HepG2 (cell line): ENCODE data around the gene PROC. TPM values are rescaled to one million over a fixed set of nuclear protein-coding genes. Genes with fewer than 3 reads are reported as not detected.

Experiments used
- CEBPG ChIP-seq: IDR thresholded peaks from 2 replicates; pipeline ENCODE4 v1.6.1; 2016
- DR1 ChIP-seq: sonication (generic); formaldehyde crosslinking; IDR thresholded peaks from 2 replicates; pipeline ENCODE4 v1.8.0; 2021; ENCODE audit warnings: mild to moderate bottlenecking, missing genetic modification reagents, inconsistent platforms
- FLYWCH1 ChIP-seq: sonication (generic); formaldehyde crosslinking; IDR thresholded peaks from 2 replicates; pipeline ENCODE4 v1.8.1; 2023; ENCODE audit warnings: mild to moderate bottlenecking, missing genetic modification reagents
- GLI4 ChIP-seq: sonication (generic); formaldehyde crosslinking; IDR thresholded peaks from 2 replicates; pipeline ENCODE4 v1.5.1; 2020; ENCODE audit warnings: missing genetic modification reagents, mild to moderate bottlenecking, moderate library complexity, borderline replicate concordance
- KLF12 ChIP-seq: sonication (generic); formaldehyde crosslinking; IDR thresholded peaks from 2 replicates; pipeline ENCODE4 v1.4.0; 2020; ENCODE audit warnings: missing genetic modification reagents, borderline replicate concordance
- KMT2A ChIP-seq: sonication (generic); formaldehyde crosslinking; IDR thresholded peaks from 2 replicates; pipeline ENCODE4 v1.4.0; 2020; ENCODE audit warnings: missing genetic modification reagents
- NFKB2 ChIP-seq: sonication (generic); formaldehyde crosslinking; IDR thresholded peaks from 2 replicates; pipeline ENCODE4 v1.4.0; 2020; ENCODE audit warnings: missing genetic modification reagents, borderline replicate concordance
- ONECUT2 ChIP-seq: sonication (generic); formaldehyde crosslinking; IDR thresholded peaks from 2 replicates; pipeline ENCODE4 v1.4.0; 2020; ENCODE audit warnings: missing genetic modification reagents
- PRMT3 ChIP-seq: sonication (generic); formaldehyde crosslinking; IDR thresholded peaks from 2 replicates; pipeline ENCODE4 v1.8.1; 2022; ENCODE audit warnings: low read depth, mild to moderate bottlenecking, moderate library complexity, missing genetic modification reagents, borderline replicate concordance
- RAD51 ChIP-seq: fragments of 450-650 bp; IDR thresholded peaks from 2 replicates; pipeline ENCODE4 v1.6.1; 2016; ENCODE audit warnings: borderline replicate concordance
- SAP130 ChIP-seq: IDR thresholded peaks from 2 replicates; pipeline ENCODE4 v1.6.1; 2016; ENCODE audit warnings: low read depth
- SOX6 ChIP-seq, 2 experiments: fragments of 450-650 bp in 1 of 2; sonication (generic) in 1 of 2; formaldehyde crosslinking in 1 of 2; IDR thresholded peaks; 2 replicates each; pipeline versions ENCODE4 v1.4.0 to v1.6.1; 2017 to 2020; ENCODE audit warnings: antibody characterized with exemption in 1 of 2, mild to moderate bottlenecking in 1 of 2, missing genetic modification reagents in 1 of 2
- STAT5B ChIP-seq: sonication (generic); formaldehyde crosslinking; IDR thresholded peaks from 2 replicates; pipeline ENCODE4 v1.4.0; 2020; ENCODE audit warnings: missing genetic modification reagents
- TCF12 ChIP-seq, 2 experiments: fragments of 450-650 bp in 1 of 2; sonication (generic) in 1 of 2; formaldehyde crosslinking in 1 of 2; IDR thresholded peaks; 2 replicates each; pipeline versions ENCODE4 v1.6.1 to v1.8.0; 2017 to 2022; ENCODE audit warnings: antibody characterized with exemption in 1 of 2, mild to moderate bottlenecking in 1 of 2, missing genetic modification reagents in 1 of 2, moderate library complexity in 1 of 2
- TEAD3 ChIP-seq: optimal IDR thresholded peaks from 2 replicates; pipeline ENCODE3; 2016; ENCODE audit warnings: borderline replicate concordance
- TSC22D2 ChIP-seq: sonication (generic); formaldehyde crosslinking; IDR thresholded peaks from 2 replicates; pipeline ENCODE4 v1.5.1; 2020; ENCODE audit warnings: missing genetic modification reagents, mild to moderate bottlenecking, borderline replicate concordance
- ZBTB10 ChIP-seq: sonication (generic); formaldehyde crosslinking; IDR thresholded peaks from 2 replicates; pipeline ENCODE4 v1.4.0; 2020; ENCODE audit warnings: missing genetic modification reagents, borderline replicate concordance
- ZIK1 ChIP-seq: sonication (generic); formaldehyde crosslinking; IDR thresholded peaks from 2 replicates; pipeline ENCODE4 v1.5.0; 2020; ENCODE audit warnings: mild to moderate bottlenecking, low read depth, missing genetic modification reagents, borderline replicate concordance
- ZNF12 ChIP-seq: sonication (generic); formaldehyde crosslinking; IDR thresholded peaks from 2 replicates; pipeline ENCODE4 v1.5.0; 2020; ENCODE audit warnings: missing genetic modification reagents
- ZNF20 ChIP-seq: sonication (generic); formaldehyde crosslinking; IDR thresholded peaks from 2 replicates; pipeline ENCODE4 v1.4.0; 2020; ENCODE audit warnings: mild to moderate bottlenecking, moderate library complexity, missing genetic modification reagents
- ZNF205 ChIP-seq: IDR thresholded peaks from 2 replicates; pipeline ENCODE4 v1.6.1; 2018; ENCODE audit warnings: missing biosample characterization, missing genetic modification reagents
- ZNF232 ChIP-seq: sonication (generic); formaldehyde crosslinking; IDR thresholded peaks from 2 replicates; pipeline ENCODE4 v1.4.0; 2020; ENCODE audit warnings: missing genetic modification reagents, borderline replicate concordance
- ZNF33A ChIP-seq: sonication (generic); formaldehyde crosslinking; IDR thresholded peaks from 2 replicates; pipeline ENCODE4 v1.5.1; 2020; ENCODE audit warnings: missing genetic modification reagents, mild to moderate bottlenecking, moderate library complexity, borderline replicate concordance
- ZNF775 ChIP-seq: sonication (generic); formaldehyde crosslinking; IDR thresholded peaks from 2 replicates; pipeline ENCODE4 v1.4.0; 2020; ENCODE audit warnings: missing genetic modification reagents, mild to moderate bottlenecking, moderate library complexity, borderline replicate concordance
- polyA plus RNA-seq, 8 experiments: library from polyadenylated mRNA; depleted of rRNA in 3 of 8; stranded (reverse) in 7 of 8; unstranded in 1 of 8; fragments of >200 nt; fragmentation: Illumina TruSeq in 4 of 8; extraction: Trizol in 4 of 8; gene quantifications; 2 replicates each; pipeline versions ENCODE4 v1.2.1 to v1.2.3, GENCODE V29; 2011 to 2016; ENCODE audit warnings: low read depth in 4 of 8, missing spikeins in 1 of 8, mixed read lengths in 1 of 8; ENCODE audit not compliant: insufficient read depth in 1 of 8
- total RNA-seq, 5 experiments: library from RNA; depleted of rRNA; stranded (reverse); fragments of >200 nt; fragmentation: Illumina TruSeq; extraction: Trizol; gene quantifications; 2 replicates each; pipeline ENCODE4 v1.2.3, GENCODE V29; 2016; ENCODE audit warnings: low read depth in 1 of 5
- TF ChIP-seq, protein P1 (sequence below): sonication (generic); formaldehyde crosslinking; IDR thresholded peaks from 2 replicates; pipeline ENCODE4 v1.5.0; 2020; ENCODE audit warnings: missing genetic modification reagents, mild to moderate bottlenecking, borderline replicate concordance

PROC gene
- total and polyA plus RNA-seq, 2 of the 13 experiments (the other 11 are each of a cell fraction or from before 2014, with no cell fraction given): 134 to 185 TPM

DNA sequence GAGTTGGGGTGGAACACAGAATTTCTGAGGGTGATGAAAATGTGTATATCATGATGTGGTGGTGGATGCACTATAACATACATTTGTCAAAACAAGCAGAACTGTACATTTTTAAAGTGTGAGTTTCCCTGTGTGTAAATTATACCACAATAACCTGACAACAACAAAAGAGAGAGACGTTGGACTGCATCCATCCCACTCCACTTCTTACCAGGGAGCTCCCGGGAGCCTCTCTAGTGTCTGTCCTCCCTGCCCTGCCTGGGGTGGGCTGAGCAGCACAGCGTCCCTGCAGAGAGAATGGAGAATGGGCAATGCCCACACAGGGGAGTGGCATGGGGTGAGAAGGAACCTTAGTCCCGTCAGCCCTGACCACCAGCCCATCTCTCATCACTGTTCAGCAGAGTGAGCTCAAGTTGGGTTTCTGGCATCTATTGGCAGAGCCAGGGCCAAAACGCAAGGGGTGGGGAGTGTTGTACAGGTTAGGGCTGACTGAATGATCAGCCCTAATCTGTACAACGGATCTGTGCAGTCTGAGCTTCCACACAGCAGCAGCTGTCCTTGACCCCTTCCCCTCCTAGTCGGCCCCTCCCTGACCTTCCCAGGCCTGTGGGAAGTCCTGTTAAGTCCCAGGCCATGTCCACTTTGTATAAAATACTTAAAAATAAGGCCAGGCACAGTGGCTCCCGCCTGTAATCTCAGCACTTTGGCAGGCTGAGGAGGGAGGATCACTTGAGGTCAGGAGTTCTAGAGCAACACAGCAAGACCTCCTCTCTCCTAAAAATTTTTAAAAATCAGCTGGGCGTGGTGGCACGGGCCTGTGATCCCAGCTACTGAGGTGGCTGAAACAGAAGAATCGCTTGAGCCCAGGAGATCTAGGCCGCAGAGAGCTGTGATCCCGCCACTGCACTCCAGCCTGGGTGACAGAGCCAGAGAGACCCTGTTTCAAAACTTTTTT, 3.3 kb upstream of the PROC start (continued):
- TF ChIP-seq STAT5B (CRISPR knock-in tag) (no peak), SOX6 (IDR thresholded peaks at IDR 0.05) (no peak), SOX6 (CRISPR knock-in tag; IDR thresholded peaks at IDR 0.05) (peak; percentile 69), ZNF205 (CRISPR knock-in tag) (0 out of 2 replicates have a peak, but pooled peaks have one; percentile 52), ZNF12 (CRISPR knock-in tag) (no peak; the same call in 1 of the 2 replicates), KMT2A (peak; percentile 40; the same call in 1 of the 2 replicates), ZIK1 (no peak), TCF12 (IDR thresholded peaks at IDR 0.05) (no peak), TCF12 (CRISPR knock-in tag; IDR thresholded peaks at IDR 0.05) (no peak), NFKB2 (peak; percentile 41; the same call in 1 of the 2 replicates), RAD51 (no peak), ZNF20 (CRISPR knock-in tag) (no peak), ZNF33A (CRISPR knock-in tag) (no peak), KLF12 (CRISPR knock-in tag) (no peak; the same call in 1 of the 2 replicates), PRMT3 (CRISPR knock-in tag) (0 out of 2 replicates have a peak, but pooled peaks have one; percentile 56), DR1 (CRISPR knock-in tag) (no peak), TEAD3 (peak; percentile 84), ZNF775 (CRISPR knock-in tag) (no peak), CEBPG (CRISPR knock-in tag) (0 out of 2 replicates have a peak, but pooled peaks have one; percentile 26), FLYWCH1 (CRISPR knock-in tag) (no peak), ZBTB10 (no peak), GLI4 (CRISPR knock-in tag) (no peak), ZNF232 (CRISPR knock-in tag) (no peak), ONECUT2 (CRISPR knock-in tag) (no peak), SAP130 (peak; percentile 79), TSC22D2 (CRISPR knock-in tag) (0 out of 2 replicates have a peak, but pooled peaks have one; percentile 31)
- TF ChIP-seq, protein P1, sequence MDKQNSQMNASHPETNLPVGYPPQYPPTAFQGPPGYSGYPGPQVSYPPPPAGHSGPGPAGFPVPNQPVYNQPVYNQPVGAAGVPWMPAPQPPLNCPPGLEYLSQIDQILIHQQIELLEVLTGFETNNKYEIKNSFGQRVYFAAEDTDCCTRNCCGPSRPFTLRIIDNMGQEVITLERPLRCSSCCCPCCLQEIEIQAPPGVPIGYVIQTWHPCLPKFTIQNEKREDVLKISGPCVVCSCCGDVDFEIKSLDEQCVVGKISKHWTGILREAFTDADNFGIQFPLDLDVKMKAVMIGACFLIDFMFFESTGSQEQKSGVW (CRISPR knock-in tag): no peak
